K562 (cell line): Measurements from ENCODE around the gene TMEM203. TPM values are rescaled to one million over a fixed set of nuclear protein-coding genes. Genes with fewer than 3 reads are reported as not detected.
A peak's percentile ranks its signal among the peaks of the same experiment; 100 is the strongest.

Experiments used
- ATF1 ChIP-seq, 2 experiments: fragments of 450-650 bp in 1 of 2; IDR thresholded peaks; 2 replicates each; pipeline ENCODE4 v1.6.1; 2016; ENCODE audit warnings: missing compliant biosample characterization in 1 of 2, missing genetic modification characterization in 1 of 2
- C11orf30 ChIP-seq: fragments of 450-650 bp; IDR thresholded peaks from 2 replicates; pipeline ENCODE4 v1.6.1; 2016; ENCODE audit warnings: low read depth, mild to moderate bottlenecking
- EGR1 ChIP-seq: fragments of 450-650 bp; conservative IDR thresholded peaks from 2 replicates; pipeline ENCODE4 v1.6.1; 2017; ENCODE audit warnings: mild to moderate bottlenecking
- FOXJ2 ChIP-seq: fragments of 200-800 bp; sonication (Bioruptor generic); IDR thresholded peaks from 2 replicates; pipeline ENCODE4 v1.6.1; 2016; ENCODE audit warnings: missing genetic modification characterization, missing compliant biosample characterization
- KDM2B ChIP-seq: fragments of 250-450 bp; sonication (Bioruptor Pico); IDR thresholded peaks from 2 replicates; pipeline ENCODE4 v1.8.0; 2021; ENCODE audit warnings: mild to moderate bottlenecking, moderate library complexity
- KDM5B ChIP-seq: fragments of 200-600 bp; sonication (generic); IDR thresholded peaks from 2 replicates; pipeline ENCODE4 v1.6.1; 2012; ENCODE audit warnings: low read depth, mild to moderate bottlenecking, moderate library complexity, low read length, control low read depth, inconsistent platforms; ENCODE audit not compliant: insufficient replicate concordance
- NFYB ChIP-seq: IDR thresholded peaks from 2 replicates; pipeline ENCODE4 v1.6.1; 2011; ENCODE audit warnings: mild to moderate bottlenecking, moderate library complexity; ENCODE audit not compliant: insufficient read length; ENCODE audit errors: extremely low read depth
- ZNF609 ChIP-seq: sonication (generic); formaldehyde crosslinking; IDR thresholded peaks from 2 replicates; pipeline ENCODE4 v1.8.1; 2023; ENCODE audit warnings: missing genetic modification reagents, mild to moderate bottlenecking, borderline replicate concordance
- polyA plus RNA-seq, 8 experiments: library from polyadenylated mRNA; depleted of rRNA in 4 of 8; stranded (reverse) in 5 of 8; unstranded in 3 of 8; fragments of >200 nt; fragmentation: Nextera tagmentation in 2 of 8; fragmentation: Illumina TruSeq in 1 of 8; extraction: Ambion mirVana in 2 of 8; extraction: Trizol in 1 of 8; gene quantifications; 2 replicates each; pipeline versions ENCODE4 v1.2.1 to v1.2.3, GENCODE V29; 2011 to 2014; ENCODE audit warnings: inconsistent platforms in 1 of 8, missing spikeins in 1 of 8
- total RNA-seq, 7 experiments: library from RNA; depleted of rRNA in 6 of 7; stranded (reverse); fragments of >200 nt in 6 of 7; fragmentation: Illumina TruSeq in 2 of 7; extraction: Trizol in 2 of 7; gene quantifications; 2 replicates each; pipeline versions ENCODE4 v1.2.1 to v1.2.3, GENCODE V29; 2011 to 2021; ENCODE audit warnings: low replicate concordance in 1 of 7

TMEM203 gene
- total and polyA plus RNA-seq, 9 of the 15 experiments (the other 6 are each of a cell fraction or from before 2014, with no cell fraction given): 8.8 to 59.5 (median 37.6) TPM

- TF ChIP-seq ATF1 (CRISPR knock-in tag; IDR thresholded peaks at IDR 0.05) (no peak), ATF1 (tag; IDR thresholded peaks at IDR 0.05) (0 out of 2 replicates have a peak, but pooled peaks have one; percentile 9), ZNF609 (no peak), KDM5B (peak; percentile 49), KDM2B (CRISPR knock-in tag) (no peak), EGR1 (peak; percentile 82), C11orf30 (no peak), FOXJ2 (tag) (no peak), NFYB (no peak)
These were observed 23.1 kb upstream of the TMEM203 start (continued) for GRCh38 chr9:137228506-137228967.
